H1 (cell line): ENCODE measurements around the gene ARID5B. TPM values are rescaled to one million over a fixed set of nuclear protein-coding genes. Genes with fewer than 3 reads are reported as not detected.

Source experiments
- CTCF ChIP-seq, 3 experiments: IDR thresholded peaks; 1 replicate in 2 of 3; 2 replicates in 1 of 3; pipeline versions ENCODE4 v1.5.1 to v1.6.1; 2011; ENCODE audit warnings: low read length in 3 of 3, mild to moderate bottlenecking in 3 of 3, inconsistent platforms in 2 of 3, low read depth in 1 of 3, moderate library complexity in 1 of 3; ENCODE audit not compliant: insufficient read depth in 1 of 3; ENCODE audit errors: control extremely low read depth in 1 of 3
- KDM4A ChIP-seq: IDR thresholded peaks from one replicate; pipeline ENCODE4 v1.7.1; 2012; ENCODE audit warnings: low read depth, mild to moderate bottlenecking, moderate library complexity, low read length, inconsistent platforms; ENCODE audit not compliant: severe bottlenecking
- POU5F1 ChIP-seq: IDR thresholded peaks from 2 replicates; pipeline ENCODE4 v1.6.1; 2011; ENCODE audit warnings: low read depth, mild to moderate bottlenecking, low read length, moderate library complexity
- RXRA ChIP-seq: IDR thresholded peaks from 2 replicates; pipeline ENCODE4 v1.6.1; 2011; ENCODE audit warnings: low read depth, mild to moderate bottlenecking, low read length, moderate library complexity; ENCODE audit not compliant: insufficient read depth
- polyA plus RNA-seq, 7 experiments: library from polyadenylated mRNA; depleted of rRNA in 3 of 7; stranded (reverse) in 5 of 7; unstranded in 2 of 7; fragments of >200 nt in 5 of 7; fragments of 200-250 nt in 2 of 7; gene quantifications; 1 replicate in 5 of 7; 2 replicates in 1 of 7; 4 replicates in 1 of 7; pipeline versions ENCODE4 v1.2.1 to v1.2.3, GENCODE V29; 2011 to 2013; ENCODE audit warnings: missing spikeins in 2 of 7, mixed read lengths in 2 of 7
- total RNA-seq: library from RNA; stranded (reverse); fragmentation: NEBNext Ultra II Directional; extraction: Animal tissue kit (Norgen Biotek cat#: 25700); gene quantifications from 2 replicates; pipeline ENCODE4 v1.2.1, GENCODE V29; 2021

The ARID5B gene
- total and polyA plus RNA-seq, 2 of the 8 experiments (the other 6 are each of a cell fraction or from before 2014, with no cell fraction given), result 0.21 to 1.1 TPM

- TF ChIP-seq RXRA (no peak), CTCF (IDR thresholded peaks at IDR 0.05; ENCODE audit: control extremely low read depth in 1 of 3, insufficient read depth in 1 of 3, low read depth in 1 of 3, low read length in 3 of 3) (peak; percentile 43 to 78 (median 69)), KDM4A (peak; percentile 94), POU5F1 (no peak)
Observed at GRCh38 chr10:61896854-61897661, 4.4 kb upstream of the ARID5B start (continued).
